HT1080 (cell line): ENCODE results near the gene ARHGEF25. TPM values are rescaled to one million over a fixed set of nuclear protein-coding genes. Genes with fewer than 3 reads are reported as not detected.
"Not testable (repeated sequence)": the region's sequence is repeated elsewhere in the genome, so short reads cannot be mapped to it uniquely, and the experiment has no call there.

Source experiments
- DNase-seq: peaks from one replicate; pipeline ENCODE4 v3.0.0-alpha.2; 2015; ENCODE audit warnings: low read depth
- polyA plus RNA-seq, 2 experiments: library from polyadenylated mRNA; depleted of rRNA; stranded (reverse); fragments of >200 nt; gene quantifications; 2 replicates each; pipeline ENCODE4 v1.2.3, GENCODE V29; 2015
- total RNA-seq: library from RNA; depleted of rRNA; stranded (reverse); fragments of >200 nt; shearing (Covaris generic); gene quantifications from 2 replicates; pipeline ENCODE4 v1.2.3, GENCODE V29; 2014; rRNA removed

The ARHGEF25 gene
- 5.7 and 6.0 TPM in 2 replicates for total RNA-seq
- polyA plus RNA-seq (2015; cell fraction: cytosol; rRNA removed) = 10.1 and 14.6 TPM in 2 replicates
- polyA plus RNA-seq (2015; cell fraction: nucleus; rRNA removed) = 36.1 and 42.3 TPM in 2 replicates

- DNase-seq = no peak
These were observed at the start of gene ARHGEF25 for GRCh38 chr12:57611108-57611826. Gene ARHGEF25, plus strand, starts transcription at chr12:57611435. Its CDS starts 460 bp downstream, at chr12:57611895.

GRCh38 chr12:57563358-57563757, 47.9 kb upstream of the ARHGEF25 start:
- DNase-seq = no peak

GRCh38 chr12:57564178-57564740, 47.0 kb upstream of the ARHGEF25 start:
- DNase-seq = no peak

GRCh38 chr12:57568838-57569237, 42.4 kb upstream of the ARHGEF25 start:
- no peak for DNase-seq

- DNase-seq = no peak
These were observed 41.4 kb upstream of the ARHGEF25 start for GRCh38 chr12:57569858-57570257.

GRCh38 chr12:57570438-57570837, 40.8 kb upstream of the ARHGEF25 start:
- not testable (repeated sequence) for DNase-seq

GRCh38 chr12:57571926-57572762, 39.1 kb upstream of the ARHGEF25 start:
- DNase-seq = no peak

GRCh38 chr12:57574795-57575194, 36.4 kb upstream of the ARHGEF25 start:
- no peak for DNase-seq

- no peak for DNase-seq
These were observed 35.2 kb upstream of the ARHGEF25 start for GRCh38 chr12:57575771-57576612.

- DNase-seq = peak; percentile 43
These were observed 34.5 kb upstream of the ARHGEF25 start for GRCh38 chr12:57576613-57577160.

GRCh38 chr12:57577981-57578758, 33.1 kb upstream of the ARHGEF25 start:
- no peak for DNase-seq

GRCh38 chr12:57579011-57579410, 32.2 kb upstream of the ARHGEF25 start:
- peak; percentile 61 for DNase-seq

GRCh38 chr12:57579677-57580465, 31.4 kb upstream of the ARHGEF25 start:
- DNase-seq = peak; percentile 65

GRCh38 chr12:57580466-57580795, 30.8 kb upstream of the ARHGEF25 start:
- DNase-seq = no peak

- no peak for DNase-seq
These were observed 29.4 kb upstream of the ARHGEF25 start for GRCh38 chr12:57581802-57582201.

- DNase-seq = no peak
These were observed 28.8 kb upstream of the ARHGEF25 start for GRCh38 chr12:57582440-57582839.

GRCh38 chr12:57583008-57583831, 28.0 kb upstream of the ARHGEF25 start:
- DNase-seq = peak; percentile 61

GRCh38 chr12:57584050-57584449, 27.2 kb upstream of the ARHGEF25 start:
- no peak for DNase-seq
